SK-N-SH (cell line): ENCODE results near the gene C11orf98. TPM values are rescaled to one million over a fixed set of nuclear protein-coding genes. Genes with fewer than 3 reads are reported as not detected.

Source experiments
- CTCF ChIA-PET: fragments of 300-600, 350-600 bp; formaldehyde crosslinking; extraction: SDS; loops from one replicate; lab custom pipeline; 2021; lab: Yijun Ruan, JAX
- POLR2A ChIA-PET: fragments of 350-600 bp; sonication (Branson Sonifier 250); formaldehyde crosslinking; extraction: SDS; loops from one replicate; lab custom pipeline; 2020; ENCODE audit warnings: antibody characterized with exemption, inconsistent platforms; lab: Yijun Ruan, JAX
- DNase-seq: peaks from one replicate; pipeline ENCODE4 v3.0.0; 2012
- H2AFZ ChIP-seq: fragments of 200-600 bp; sonication (generic); 2 replicates; pipeline ENCODE4 v1.8.1; 2016; ENCODE audit warnings: antibody characterized with exemption, mild to moderate bottlenecking, low read depth
- H3F3A ChIP-seq: fragments of 200-600 bp; sonication (generic); replicated peaks from 2 replicates; pipeline ENCODE3; 2016; ENCODE audit warnings: antibody characterized with exemption, mild to moderate bottlenecking; ENCODE audit not compliant: insufficient read depth
- H3K27ac ChIP-seq, 2 experiments: fragments of 200-500 bp in 1 of 2; fragments of 200-600 bp in 1 of 2; sonication (Bioruptor generic) in 1 of 2; sonication (generic), shearing (Covaris generic) in 1 of 2; 2 replicates each; pipeline versions ENCODE4 v1.5.1 to v1.6.1; 2014 to 2016; ENCODE audit warnings: low read depth in 2 of 2, inconsistent platforms in 1 of 2, low read length in 1 of 2, mild to moderate bottlenecking in 1 of 2, mixed read lengths in 1 of 2
- H3K27me3 ChIP-seq: fragments of 200-600 bp; sonication (generic), shearing (Covaris generic); 2 replicates; pipeline ENCODE4 v1.6.1; 2016; ENCODE audit warnings: mixed run types; ENCODE audit not compliant: insufficient read depth
- H3K36me3 ChIP-seq, 2 experiments: fragments of 200-500 bp in 1 of 2; fragments of 200-600 bp in 1 of 2; sonication (Bioruptor generic) in 1 of 2; sonication (generic) in 1 of 2; replicated peaks in 1 of 2; 2 replicates each; pipeline versions ENCODE3 to v1.5.1; 2014 to 2016; ENCODE audit warnings: low read length in 1 of 2, mild to moderate bottlenecking in 1 of 2; ENCODE audit not compliant: insufficient read depth in 2 of 2, control insufficient read depth in 1 of 2
- H3K4me1 ChIP-seq, 2 experiments: fragments of 200-500 bp in 1 of 2; fragments of 200-600 bp in 1 of 2; sonication (Bioruptor generic) in 1 of 2; sonication (generic), shearing (Covaris generic) in 1 of 2; 2 replicates each; pipeline versions ENCODE4 v1.5.1 to v1.6.1; 2014 to 2016; ENCODE audit warnings: low read depth in 1 of 2, low read length in 1 of 2, mixed run types in 1 of 2; ENCODE audit not compliant: insufficient read depth in 2 of 2, control insufficient read depth in 1 of 2
- H3K4me2 ChIP-seq: fragments of 200-600 bp; sonication (generic), shearing (Covaris generic); 2 replicates; pipeline ENCODE4 v1.6.1; 2017; ENCODE audit warnings: mixed run types
- H3K4me3 ChIP-seq, 2 experiments: fragments of 200-500 bp in 1 of 2; fragments of 200-600 bp in 1 of 2; sonication (Bioruptor generic) in 1 of 2; sonication (generic), shearing (Covaris generic) in 1 of 2; 2 replicates each; pipeline versions ENCODE4 v1.5.1 to v1.8.1; 2014 to 2016; ENCODE audit warnings: low read depth in 2 of 2, inconsistent platforms in 1 of 2, low read length in 1 of 2, mild to moderate bottlenecking in 1 of 2, mixed read lengths in 1 of 2, moderate library complexity in 1 of 2
- H3K79me2 ChIP-seq: fragments of 200-600 bp; sonication (generic); 2 replicates; pipeline ENCODE4 v1.8.1; 2017; ENCODE audit warnings: mild to moderate bottlenecking; ENCODE audit not compliant: insufficient read depth
- H3K9ac ChIP-seq: fragments of 200-600 bp; sonication (generic); 2 replicates; pipeline ENCODE4 v1.6.1; 2017; ENCODE audit warnings: mixed run types
- H3K9me2 ChIP-seq: fragments of 200-600 bp; sonication (generic); 2 replicates; pipeline ENCODE4 v1.6.1; 2017; ENCODE audit warnings: mixed run types
- H3K9me3 ChIP-seq: fragments of 200-600 bp; sonication (generic); 2 replicates; pipeline ENCODE4 v1.6.1; 2017; ENCODE audit warnings: mixed run types, mild to moderate bottlenecking, moderate library complexity
- H4K20me1 ChIP-seq: fragments of 200-600 bp; sonication (generic); 2 replicates; pipeline ENCODE4 v1.6.1; 2017; ENCODE audit warnings: mild to moderate bottlenecking, mixed run types; ENCODE audit not compliant: insufficient read depth
- CHD2 ChIP-seq: fragments of 150-350 bp; IDR thresholded peaks from 2 replicates; pipeline ENCODE4 v1.6.1; 2018; ENCODE audit warnings: low read length; ENCODE audit not compliant: partially characterized antibody
- EZH2phosphoT487 ChIP-seq: fragments of 200-600 bp; sonication (generic); IDR thresholded peaks from 2 replicates; pipeline ENCODE4 v1.6.1; 2017; ENCODE audit warnings: low read depth, mixed run types, mild to moderate bottlenecking, antibody characterized with exemption, moderate library complexity, borderline replicate concordance
- FOXJ3 ChIP-seq: sonication (generic); formaldehyde crosslinking; IDR thresholded peaks from 2 replicates; pipeline ENCODE4 v1.5.1; 2020; ENCODE audit warnings: mild to moderate bottlenecking, missing genetic modification reagents
- GATA2 ChIP-seq: sonication (generic); formaldehyde crosslinking; IDR thresholded peaks from 2 replicates; pipeline ENCODE4 v1.5.0; 2020; ENCODE audit warnings: mild to moderate bottlenecking, missing genetic modification reagents
- JUND ChIP-seq: IDR thresholded peaks from 2 replicates; pipeline ENCODE4 v1.4.0; 2012
- MEF2A ChIP-seq: IDR thresholded peaks from 2 replicates; pipeline ENCODE4 v1.4.0; 2012; ENCODE audit warnings: low read depth, borderline replicate concordance
- PBX3 ChIP-seq: IDR thresholded peaks from 2 replicates; pipeline ENCODE4; 2012
- RAD21 ChIP-seq: IDR thresholded peaks from 2 replicates; pipeline ENCODE4 v1.6.1; 2012; ENCODE audit warnings: mild to moderate bottlenecking, low read length
- RXRA ChIP-seq: IDR thresholded peaks from 2 replicates; pipeline ENCODE4 v1.4.0; 2012; ENCODE audit warnings: low read depth, mild to moderate bottlenecking, borderline replicate concordance
- SIN3A ChIP-seq: IDR thresholded peaks from 2 replicates; pipeline ENCODE4 v1.6.1; 2012; ENCODE audit warnings: low read depth, mild to moderate bottlenecking, low read length, moderate library complexity, borderline replicate concordance
- TEAD4 ChIP-seq: IDR thresholded peaks from 2 replicates; pipeline ENCODE4 v1.4.0; 2012; ENCODE audit warnings: mild to moderate bottlenecking, borderline replicate concordance; ENCODE audit not compliant: insufficient read depth
- USF2 ChIP-seq: fragments of 150-350 bp; IDR thresholded peaks from 2 replicates; pipeline ENCODE4 v1.6.1; 2017; ENCODE audit warnings: antibody characterized with exemption, low read length, low read depth, borderline replicate concordance
- WGBS: methylation state at CpG from one replicate; pipeline ENCODE4 v1.1.6; 2017; ENCODE audit warnings: low lambda C conversion rate; 5-methylcytosine and 5-hydroxymethylcytosine counted together
- polyA plus RNA-seq, 3 experiments: library from polyadenylated mRNA; depleted of rRNA; stranded (reverse); fragments of >200 nt; gene quantifications; 2 replicates each; pipeline ENCODE4 v1.2.3, GENCODE V29; 2012

C11orf98 gene
- polyA plus RNA-seq, 1 of the 3 experiments (the other 2 are of a cell fraction), result 126 TPM

GRCh38 chr11:62713343-62713742 is 48.3 kb upstream of the C11orf98 start:
- Histone ChIP-seq H3K36me3 (peaks cover 69 to 74% of the 10 kb centered on the region in 2 experiments), H3K9me2 (no peaks in the 10 kb centered on the region), H3K9me3 (no peaks in the 10 kb centered on the region), H3K4me3 (no peak overlapping the region), H3K4me2 (no peak overlapping the region), H3K27ac (no peak overlapping the region), H3K79me2 (peaks cover 34% of the 10 kb centered on the region), H3F3A (peaks cover 68% of the 10 kb centered on the region), H3K4me1 (peaks cover 14 to 16% of the 10 kb centered on the region in 2 experiments; a peak in 3 of 4 replicates), H3K27me3 (no peaks in the 10 kb centered on the region), H3K9ac (no peak overlapping the region), H4K20me1 (no peaks in the 10 kb centered on the region), H2AFZ (no peak overlapping the region)
- 83% methylated on average over 2 of the region's 2 CpGs for WGBS
- CTCF ChIA-PET, result interaction anchor here (1.1 to 1.5 kb wide), 3 partner anchors 8 to 56 kb away, joined by 3 to 4 read pairs (median 4); no protein-coding TSS in a partner anchor
- DNase-seq, result no peak
- POLR2A ChIA-PET, result no interaction called here
- TF ChIP-seq USF2, result no peak
- TF ChIP-seq PBX3, result no peak
- no peak for TF ChIP-seq SIN3A
- no peak for TF ChIP-seq CHD2
- TF ChIP-seq EZH2phosphoT487, result no peak
- TF ChIP-seq JUND, result no peak
- no peak for TF ChIP-seq TEAD4
- TF ChIP-seq GATA2, result no peak
- TF ChIP-seq RXRA, result no peak
- TF ChIP-seq RAD21, result no peak
- TF ChIP-seq FOXJ3 (CRISPR knock-in tag), result no peak

GRCh38 chr11:62712861-62713260 is 47.9 kb upstream of the C11orf98 start:
- Histone ChIP-seq H3K9ac (no peak overlapping the region), H4K20me1 (no peaks in the 10 kb centered on the region), H3K27ac (no peak overlapping the region; a peak in 1 of 4 replicates), H3K9me3 (no peaks in the 10 kb centered on the region), H3K4me1 (peaks cover 15 to 21% of the 10 kb centered on the region in 2 experiments; a peak in 3 of 4 replicates), H2AFZ (no peak overlapping the region), H3K4me3 (no peak overlapping the region), H3K36me3 (peaks cover 64 to 71% of the 10 kb centered on the region in 2 experiments), H3F3A (peaks cover 68% of the 10 kb centered on the region), H3K79me2 (peaks cover 29% of the 10 kb centered on the region), H3K4me2 (no peak overlapping the region), H3K9me2 (no peaks in the 10 kb centered on the region), H3K27me3 (no peaks in the 10 kb centered on the region)
- WGBS, result 92% methylated on average over 3 of the region's 3 CpGs
- TF ChIP-seq MEF2A (no peak), CHD2 (no peak)
- POLR2A ChIA-PET, result no interaction called here
- CTCF ChIA-PET, result interaction anchor here (1.1 to 1.5 kb wide), 2 partner anchors 8 to 57 kb away, joined by 3 to 4 read pairs; no protein-coding TSS in a partner anchor
- DNase-seq, result no peak
